Neuronal stem cell (in vitro differentiated cells): ENCODE results near the gene ELOVL2.

Experiments used
- DNase-seq: peaks from one replicate; pipeline ENCODE4 v3.0.0-alpha.2; 2013; ENCODE audit warnings: low spot score
- H2AFZ ChIP-seq: one replicate; pipeline ENCODE4 v1.6.1; 2013; ENCODE audit warnings: mild to moderate bottlenecking, low read length, inconsistent platforms
- H2AK5ac ChIP-seq: 2 replicates; pipeline ENCODE4 v1.6.1; 2013; ENCODE audit warnings: low read depth, mild to moderate bottlenecking, inconsistent platforms, low read length, moderate library complexity, mixed read lengths
- H2BK120ac ChIP-seq: 2 replicates; pipeline ENCODE4 v1.6.1; 2013; ENCODE audit warnings: low read depth, mild to moderate bottlenecking, inconsistent platforms, low read length, moderate library complexity, mixed read lengths
- H2BK12ac ChIP-seq: one replicate; pipeline ENCODE4 v1.6.1; 2013; ENCODE audit warnings: low read length, inconsistent platforms
- H2BK15ac ChIP-seq: 2 replicates; pipeline ENCODE4 v1.6.1; 2013; ENCODE audit warnings: mild to moderate bottlenecking, low read length, inconsistent platforms, mixed read lengths
- H2BK5ac ChIP-seq: one replicate; pipeline ENCODE4 v1.6.1; 2013; ENCODE audit warnings: inconsistent platforms, mild to moderate bottlenecking, low read length, moderate library complexity
- H3K14ac ChIP-seq: one replicate; pipeline ENCODE4 v1.6.1; 2013; ENCODE audit warnings: low read length, inconsistent platforms
- H3K18ac ChIP-seq: 2 replicates; pipeline ENCODE4 v1.6.1; 2013; ENCODE audit warnings: low read length, inconsistent platforms
- H3K23ac ChIP-seq: 2 replicates; pipeline ENCODE4 v1.6.1; 2013; ENCODE audit warnings: low read depth, mild to moderate bottlenecking, mixed read lengths, low read length, inconsistent platforms; ENCODE audit not compliant: poor library complexity
- H3K27ac ChIP-seq: replicated peaks from 3 replicates; pipeline ENCODE4 v1.5.1; 2013; ENCODE audit warnings: low read length, inconsistent platforms
- H3K27me3 ChIP-seq, 3 experiments: 2 replicates each; pipeline ENCODE4 v1.6.1; 2013; ENCODE audit warnings: low read length in 3 of 3, mild to moderate bottlenecking in 2 of 3, inconsistent platforms in 1 of 3, low read depth in 1 of 3, mixed read lengths in 1 of 3, moderate library complexity in 1 of 3; ENCODE audit not compliant: control insufficient read depth in 3 of 3, insufficient read depth in 3 of 3
- H3K36me3 ChIP-seq, 2 donors: replicated peaks in 1 of 2; 2 replicates each; pipeline ENCODE4 v1.6.1; 2013; ENCODE audit warnings: low read length in 2 of 2; ENCODE audit not compliant: control insufficient read depth in 2 of 2, insufficient read depth in 2 of 2
- H3K4ac ChIP-seq: 2 replicates; pipeline ENCODE4 v1.6.1; 2013; ENCODE audit warnings: inconsistent platforms, mild to moderate bottlenecking, low read length, moderate library complexity
- H3K4me1 ChIP-seq, 2 donors: 1 replicate in 1 of 2; 2 replicates in 1 of 2; pipeline ENCODE4 v1.6.1; 2013; ENCODE audit warnings: low read length in 2 of 2, low read depth in 1 of 2; ENCODE audit not compliant: control insufficient read depth in 2 of 2, insufficient read depth in 1 of 2
- H3K4me2 ChIP-seq: one replicate; pipeline ENCODE4 v1.6.1; 2013; ENCODE audit warnings: mild to moderate bottlenecking, low read length, inconsistent platforms; ENCODE audit not compliant: insufficient read depth, poor library complexity, severe bottlenecking
- H3K4me3 ChIP-seq, 2 donors: 2 replicates each; pipeline ENCODE4 v1.5.1; 2013; ENCODE audit warnings: low read length in 2 of 2, mild to moderate bottlenecking in 2 of 2, inconsistent platforms in 1 of 2, moderate library complexity in 1 of 2
- H3K79me1 ChIP-seq: one replicate; pipeline ENCODE4 v1.6.1; 2013; ENCODE audit warnings: low read depth, mild to moderate bottlenecking, inconsistent platforms, low read length, moderate library complexity
- H3K9ac ChIP-seq: one replicate; pipeline ENCODE4 v1.6.1; 2013; ENCODE audit warnings: mild to moderate bottlenecking, low read depth, low read length, inconsistent platforms; ENCODE audit not compliant: poor library complexity
- H3K9me3 ChIP-seq, 2 donors: replicated peaks in 1 of 2; 2 replicates each; pipeline versions ENCODE3 to v1.6.1; 2013; ENCODE audit warnings: low read length in 2 of 2, mild to moderate bottlenecking in 2 of 2, inconsistent platforms in 1 of 2, low read depth in 1 of 2, mixed read lengths in 1 of 2, moderate library complexity in 1 of 2; ENCODE audit not compliant: control insufficient read depth in 2 of 2, insufficient read depth in 1 of 2
- H4K8ac ChIP-seq: one replicate; pipeline ENCODE4 v1.6.1; 2013; ENCODE audit warnings: low read depth, mild to moderate bottlenecking, inconsistent platforms, low read length, moderate library complexity
- H4K91ac ChIP-seq: one replicate; pipeline ENCODE4 v1.6.1; 2013; ENCODE audit warnings: low read length, low read depth, mild to moderate bottlenecking, inconsistent platforms; ENCODE audit not compliant: poor library complexity
- WGBS, 2 donors: extraction: QIAGEN DNeasy Blood & Tissue Kit; methylation state at CpG; one replicate each; pipeline ENCODE4 v1.1.7; 2013; ENCODE audit warnings: missing lambda C conversion rate in 2 of 2, mixed read lengths in 1 of 2; ENCODE audit not compliant: insufficient read length in 2 of 2, insufficient replicate concordance in 1 of 2; ENCODE audit errors: extremely low coverage in 2 of 2; 5-methylcytosine and 5-hydroxymethylcytosine counted together

ELOVL2 gene

DNA sequence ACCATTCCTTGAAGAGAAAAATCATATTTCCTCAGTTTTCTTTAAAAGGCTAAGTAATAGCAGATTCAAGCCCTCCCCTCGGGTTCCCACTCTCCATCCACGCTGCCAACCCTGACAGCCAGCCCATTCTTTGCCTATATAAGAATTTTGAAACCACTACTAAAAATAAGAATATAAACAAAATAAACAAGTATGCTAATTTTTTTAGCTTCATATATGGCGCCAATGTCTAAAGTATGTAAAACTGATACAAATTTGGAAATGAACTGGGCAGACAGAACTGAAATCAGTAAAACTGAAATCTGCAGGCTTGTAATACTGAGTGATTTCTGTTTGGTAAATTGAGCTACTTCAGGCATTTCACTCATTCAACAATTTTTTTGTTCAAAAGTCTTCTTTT, 19.0 kb downstream of the ELOVL2 start:
- no peak overlapping the region for H3K18ac ChIP-seq
- H2AK5ac ChIP-seq, result no peak overlapping the region
- H3K27ac ChIP-seq, result no peak overlapping the region
- H2BK5ac ChIP-seq, result no peak overlapping the region
- no peak overlapping the region for H2BK15ac ChIP-seq
- H3K79me1 ChIP-seq, result no peaks in the 10 kb centered on the region
- H3K4ac ChIP-seq, result no peak overlapping the region
- peaks cover 15 to 16% of the 10 kb centered on the region in 2 donors for H3K4me1 ChIP-seq
- H3K4me3 ChIP-seq, result no peak overlapping the region
- H3K9me3 ChIP-seq, result no peaks in the 10 kb centered on the region
- no peaks in the 10 kb centered on the region for H3K36me3 ChIP-seq
- no peak overlapping the region for H4K8ac ChIP-seq
- no peak overlapping the region for H2BK12ac ChIP-seq
- H3K14ac ChIP-seq, result no peak overlapping the region
- H4K91ac ChIP-seq, result no peak overlapping the region
- H2BK120ac ChIP-seq, result no peak overlapping the region
- H3K4me2 ChIP-seq, result no peak overlapping the region
- no peak for DNase-seq
- H3K27me3 ChIP-seq, result no peaks in the 10 kb centered on the region
- H3K23ac ChIP-seq, result no peak overlapping the region
- WGBS, 2 donors, result no CpG with 5 or more reads among the region's 3 CpGs
- no peak overlapping the region for H3K9ac ChIP-seq
- H2AFZ ChIP-seq, result no peak overlapping the region

DNA sequence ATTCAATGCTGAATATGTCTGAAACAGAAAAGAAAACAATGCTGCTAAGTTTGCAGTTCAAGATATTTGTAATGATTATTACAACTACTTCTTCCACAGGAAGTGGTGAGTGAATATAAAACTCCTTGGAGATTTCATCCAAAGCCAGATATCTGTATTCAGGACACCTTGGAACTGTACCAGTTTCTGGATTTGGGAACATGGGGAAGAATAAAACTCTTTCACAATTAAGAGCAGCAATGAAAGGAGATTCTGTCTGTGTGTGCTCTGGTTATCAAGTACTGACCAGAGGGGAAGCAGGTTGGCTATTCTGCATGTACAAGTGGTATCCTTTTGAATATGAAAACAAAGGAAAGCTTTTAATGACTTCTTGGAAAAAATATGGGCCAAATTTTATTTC, 21.1 kb downstream of the ELOVL2 start:
- no peak overlapping the region for H3K18ac ChIP-seq

DNA sequence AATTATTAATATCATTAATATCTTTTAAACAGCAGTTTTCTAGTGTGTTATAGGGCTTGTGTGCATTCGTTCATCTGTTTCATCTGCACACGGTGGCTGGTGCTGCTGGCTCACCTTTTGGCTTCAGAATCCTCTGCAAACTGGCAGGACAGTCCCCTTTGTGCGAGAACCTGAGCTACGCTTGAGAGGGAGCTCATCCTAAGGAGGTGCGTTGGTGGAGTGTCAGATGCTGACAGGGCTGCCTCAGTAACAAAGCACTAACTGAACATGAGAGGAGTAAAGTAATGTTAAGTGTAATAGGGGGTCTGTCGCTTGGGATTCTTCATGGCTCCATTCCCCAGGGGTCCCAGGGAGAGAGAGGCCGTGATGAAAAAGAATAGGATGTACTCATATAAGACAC, 22.4 kb downstream of the ELOVL2 start:
- Histone ChIP-seq H3K14ac (no peak overlapping the region), H2AK5ac (no peak overlapping the region), H3K23ac (no peak overlapping the region), H2AFZ (no peak overlapping the region), H3K9ac (no peak overlapping the region), H3K4me1 (peaks cover 14 to 15% of the 10 kb centered on the region in 2 donors), H2BK5ac (no peak overlapping the region), H4K91ac (no peak overlapping the region), H3K18ac (peak overlapping the region; percentile 52), H2BK120ac (no peak overlapping the region), H2BK12ac (no peak overlapping the region), H3K27ac (no peak overlapping the region), H3K9me3 (no peaks in the 10 kb centered on the region), H3K79me1 (no peaks in the 10 kb centered on the region), H3K4me3 (no peak overlapping the region), H2BK15ac (no peak overlapping the region), H4K8ac (no peak overlapping the region), H3K36me3 (no peaks in the 10 kb centered on the region), H3K4ac (no peak overlapping the region), H3K27me3 (no peaks in the 10 kb centered on the region), H3K4me2 (no peak overlapping the region)
- no CpG with 5 or more reads among the region's 7 CpGs for WGBS, 2 donors
- DNase-seq, result no peak

More for the DNA sequence above, 21.1 kb downstream of the ELOVL2 start:
- no peak overlapping the region for H3K9ac ChIP-seq
- H3K4me1 ChIP-seq, result peaks cover 14 to 15% of the 10 kb centered on the region in 2 donors
- H3K4me2 ChIP-seq, result no peak overlapping the region
- H3K9me3 ChIP-seq, result no peaks in the 10 kb centered on the region
- no peak overlapping the region for H4K91ac ChIP-seq
- H3K36me3 ChIP-seq, result no peaks in the 10 kb centered on the region
- no peaks in the 10 kb centered on the region for H3K79me1 ChIP-seq
- DNase-seq, result no peak
- H4K8ac ChIP-seq, result no peak overlapping the region
- H3K23ac ChIP-seq, result no peak overlapping the region
- H3K4me3 ChIP-seq, result no peak overlapping the region
- no peaks in the 10 kb centered on the region for H3K27me3 ChIP-seq
- H2BK12ac ChIP-seq, result no peak overlapping the region
- H3K27ac ChIP-seq, result no peak overlapping the region
- H2BK15ac ChIP-seq, result no peak overlapping the region
- no peak overlapping the region for H2AFZ ChIP-seq
- H3K4ac ChIP-seq, result no peak overlapping the region
- H2AK5ac ChIP-seq, result no peak overlapping the region
- H3K14ac ChIP-seq, result no peak overlapping the region
- no peak overlapping the region for H2BK5ac ChIP-seq
- H2BK120ac ChIP-seq, result no peak overlapping the region

DNA sequence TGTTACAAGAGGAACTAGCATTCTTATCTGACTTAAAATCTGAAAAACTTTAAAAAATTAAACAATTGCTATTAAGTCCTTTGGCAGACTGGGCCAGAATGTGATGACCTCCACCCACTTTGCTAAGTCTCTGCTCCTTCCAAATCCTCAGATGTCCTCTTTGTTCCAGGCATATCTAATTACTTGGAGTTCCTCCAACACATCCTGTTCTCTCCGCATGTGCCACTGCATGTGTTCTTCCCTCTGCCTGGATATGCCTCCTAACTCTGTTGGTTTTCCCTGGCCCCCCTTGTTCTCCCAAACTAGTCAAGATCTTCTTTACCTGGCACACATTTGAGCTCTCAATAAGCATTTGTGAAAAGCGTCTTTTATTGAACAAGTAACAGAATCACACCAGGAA, 23.1 kb downstream of the ELOVL2 start:
- H2AK5ac ChIP-seq, result no peak overlapping the region
- H2BK15ac ChIP-seq, result no peak overlapping the region
- no peak for DNase-seq
- H2BK12ac ChIP-seq, result no peak overlapping the region
- H3K36me3 ChIP-seq, result no peaks in the 10 kb centered on the region
- H3K4me2 ChIP-seq, result no peak overlapping the region
- peaks cover 10 to 12% of the 10 kb centered on the region in 2 donors for H3K4me1 ChIP-seq
- no peak overlapping the region for H3K14ac ChIP-seq
- no peak overlapping the region for H3K18ac ChIP-seq
- no peak overlapping the region for H2AFZ ChIP-seq
- no peak overlapping the region for H2BK120ac ChIP-seq
- WGBS, 2 donors, result no CpG with 5 or more reads among the region's 2 CpGs
- H3K4ac ChIP-seq, result no peak overlapping the region
- no peak overlapping the region for H3K27ac ChIP-seq
- H3K4me3 ChIP-seq, result no peak overlapping the region
- H3K79me1 ChIP-seq, result no peaks in the 10 kb centered on the region
- no peak overlapping the region for H2BK5ac ChIP-seq
- H3K9ac ChIP-seq, result no peak overlapping the region
- no peaks in the 10 kb centered on the region for H3K27me3 ChIP-seq
- H3K23ac ChIP-seq, result no peak overlapping the region
- no peak overlapping the region for H4K8ac ChIP-seq
- H4K91ac ChIP-seq, result no peak overlapping the region
- H3K9me3 ChIP-seq, result no peaks in the 10 kb centered on the region
